Natural killer cell (primary cell): ENCODE results near the gene CA11. TPM values are rescaled to one million over a fixed set of nuclear protein-coding genes. Genes with fewer than 3 reads are reported as not detected.

Experiments used
- ATAC-seq, 3 donors: fragments of 150-1000 bp in 2 of 3; fragments of 200-7000 bp in 1 of 3; cut with Tn5 transposase; 1 replicate in 1 of 3; 2 replicates in 2 of 3; pipeline ENCODE4 v1.10.0; 2021; ENCODE audit warnings: mild to moderate bottlenecking in 2 of 3, moderate library complexity in 2 of 3
- DNase-seq, 2 donors: peaks; one replicate each; pipeline versions ENCODE4 v3.0.0 to v3.0.0-alpha.2; 2013 to 2021; ENCODE audit warnings: mixed read lengths in 1 of 2
- H3K27ac ChIP-seq: one replicate; pipeline ENCODE4 v1.5.1; 2013; ENCODE audit warnings: mild to moderate bottlenecking, low read length
- H3K27me3 ChIP-seq: one replicate; pipeline ENCODE4 v1.6.1; 2013; ENCODE audit warnings: low read length; ENCODE audit not compliant: control insufficient read depth, insufficient read depth
- H3K36me3 ChIP-seq: one replicate; pipeline ENCODE4 v1.6.1; 2013; ENCODE audit warnings: low read length; ENCODE audit not compliant: control insufficient read depth, insufficient read depth
- H3K4me1 ChIP-seq: one replicate; pipeline ENCODE4 v1.6.1; 2013; ENCODE audit warnings: low read length; ENCODE audit not compliant: control insufficient read depth, insufficient read depth
- H3K4me3 ChIP-seq: one replicate; pipeline ENCODE4 v1.5.1; 2013; ENCODE audit warnings: low read length
- H3K9me3 ChIP-seq: one replicate; pipeline ENCODE4 v1.6.1; 2013; ENCODE audit warnings: low read length; ENCODE audit not compliant: control insufficient read depth, insufficient read depth
- H3K27ac Mint-ChIP-seq, 2 donors: one replicate each; pipeline ENCODE4 v1.8.0; 2022; ENCODE audit warnings: mild to moderate bottlenecking in 2 of 2, mixed read lengths in 2 of 2, moderate library complexity in 1 of 2
- H3K27me3 Mint-ChIP-seq, 2 donors: one replicate each; pipeline ENCODE4 v1.8.0; 2022; ENCODE audit warnings: low read depth in 2 of 2, mixed read lengths in 2 of 2
- H3K36me3 Mint-ChIP-seq: one replicate; pipeline ENCODE4 v1.8.0; 2022; ENCODE audit warnings: mixed read lengths
- H3K4me1 Mint-ChIP-seq, 2 donors: one replicate each; pipeline ENCODE4 v1.8.0; 2022; ENCODE audit warnings: mixed read lengths in 2 of 2
- H3K4me3 Mint-ChIP-seq: one replicate; pipeline ENCODE4 v1.8.0; 2022; ENCODE audit warnings: mild to moderate bottlenecking, moderate library complexity, mixed read lengths
- H3K9me3 Mint-ChIP-seq, 2 donors: one replicate each; pipeline ENCODE4 v1.8.0; 2022; ENCODE audit warnings: mixed read lengths in 2 of 2
- WGBS: methylation state at CpG from one replicate; pipeline ENCODE4 v1.1.7; 2013; ENCODE audit warnings: missing lambda C conversion rate; ENCODE audit not compliant: insufficient coverage; 5-methylcytosine and 5-hydroxymethylcytosine counted together
- intact Hi-C: fragments of 100-400 bp; cut with micrococcal nuclease; formaldehyde crosslinking; loops from one replicate; pipeline ENCODE4 v1.14.2; 2022
- total RNA-seq, 4 donors: library from RNA; stranded (reverse); fragments of 120-200 nt in 1 of 4; gene quantifications; one replicate each; pipeline versions ENCODE4 v1.2.3 to v1.2.4, GENCODE V29; 2013 to 2022
- TF ChIP-seq, protein P1 (sequence below): fragments of 200-600 bp; IDR thresholded peaks from one replicate; pipeline ENCODE4 v1.8.0; 2022; ENCODE audit warnings: antibody characterized with exemption

CA11 gene
- total RNA-seq, 3 donors from 2014 or later (not counting 1 experiment from before 2014, with no cell fraction given), result 9.2 to 11.9 (median 11.0) TPM

DNA sequence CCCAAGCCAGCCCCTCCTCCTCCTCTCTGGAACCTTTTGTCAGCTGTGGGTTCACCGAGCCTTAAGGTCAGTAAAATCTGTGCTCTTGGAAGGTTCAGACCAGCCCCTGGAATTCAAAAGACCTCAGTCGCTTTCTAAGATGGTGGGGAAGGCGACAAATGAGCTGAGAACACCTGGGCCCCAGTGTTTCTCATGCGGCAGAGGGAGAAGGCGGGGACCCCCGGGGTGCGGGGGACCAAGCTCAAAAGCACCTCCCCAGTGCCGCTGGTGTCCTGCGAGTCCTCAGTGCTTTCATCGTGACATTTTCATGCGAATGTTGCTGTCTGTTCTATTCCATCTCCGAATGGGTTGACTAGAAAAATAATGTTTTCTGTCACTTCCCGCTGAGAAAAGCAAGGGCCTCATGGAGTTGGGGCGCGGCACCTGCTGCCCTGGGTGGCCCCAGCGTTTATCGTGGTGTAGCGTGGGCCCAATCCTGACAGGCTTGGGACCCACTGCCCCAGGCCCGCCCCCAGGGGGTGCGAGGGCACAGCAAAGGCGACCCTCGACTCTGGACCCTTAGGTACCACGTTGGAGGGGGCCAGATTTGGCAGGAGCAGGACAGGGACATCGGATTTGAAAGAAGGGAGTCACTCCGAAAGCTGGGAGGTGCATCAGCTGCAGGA lies 27.6 kb upstream of the CA11 start:
- intact Hi-C loops, result no loop called here
- Histone ChIP-seq H3K9me3 (no peaks in the 10 kb centered on the region), H3K36me3 (no peaks in the 10 kb centered on the region), H3K27ac (no peak overlapping the region), H3K4me3 (no peak overlapping the region), H3K4me1 (peaks cover 8% of the 10 kb centered on the region), H3K27me3 (no peaks in the 10 kb centered on the region)
- Mint-ChIP-seq H3K27me3 (peaks cover 0 to 3% of the 10 kb centered on the region in 2 donors), H3K27ac (no peak overlapping the region), H3K36me3 (no peaks in the 10 kb centered on the region), H3K4me1 (peaks cover 7 to 15% of the 10 kb centered on the region in 2 donors), H3K4me3 (no peak overlapping the region), H3K9me3 (peaks cover 5 to 9% of the 10 kb centered on the region in 2 donors)
- ATAC-seq (no peak), DNase-seq (no peak)
- TF ChIP-seq, protein P1, sequence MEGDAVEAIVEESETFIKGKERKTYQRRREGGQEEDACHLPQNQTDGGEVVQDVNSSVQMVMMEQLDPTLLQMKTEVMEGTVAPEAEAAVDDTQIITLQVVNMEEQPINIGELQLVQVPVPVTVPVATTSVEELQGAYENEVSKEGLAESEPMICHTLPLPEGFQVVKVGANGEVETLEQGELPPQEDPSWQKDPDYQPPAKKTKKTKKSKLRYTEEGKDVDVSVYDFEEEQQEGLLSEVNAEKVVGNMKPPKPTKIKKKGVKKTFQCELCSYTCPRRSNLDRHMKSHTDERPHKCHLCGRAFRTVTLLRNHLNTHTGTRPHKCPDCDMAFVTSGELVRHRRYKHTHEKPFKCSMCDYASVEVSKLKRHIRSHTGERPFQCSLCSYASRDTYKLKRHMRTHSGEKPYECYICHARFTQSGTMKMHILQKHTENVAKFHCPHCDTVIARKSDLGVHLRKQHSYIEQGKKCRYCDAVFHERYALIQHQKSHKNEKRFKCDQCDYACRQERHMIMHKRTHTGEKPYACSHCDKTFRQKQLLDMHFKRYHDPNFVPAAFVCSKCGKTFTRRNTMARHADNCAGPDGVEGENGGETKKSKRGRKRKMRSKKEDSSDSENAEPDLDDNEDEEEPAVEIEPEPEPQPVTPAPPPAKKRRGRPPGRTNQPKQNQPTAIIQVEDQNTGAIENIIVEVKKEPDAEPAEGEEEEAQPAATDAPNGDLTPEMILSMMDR, result no peak
- 84% methylated on average over 25 of the region's 25 CpGs for WGBS

DNA sequence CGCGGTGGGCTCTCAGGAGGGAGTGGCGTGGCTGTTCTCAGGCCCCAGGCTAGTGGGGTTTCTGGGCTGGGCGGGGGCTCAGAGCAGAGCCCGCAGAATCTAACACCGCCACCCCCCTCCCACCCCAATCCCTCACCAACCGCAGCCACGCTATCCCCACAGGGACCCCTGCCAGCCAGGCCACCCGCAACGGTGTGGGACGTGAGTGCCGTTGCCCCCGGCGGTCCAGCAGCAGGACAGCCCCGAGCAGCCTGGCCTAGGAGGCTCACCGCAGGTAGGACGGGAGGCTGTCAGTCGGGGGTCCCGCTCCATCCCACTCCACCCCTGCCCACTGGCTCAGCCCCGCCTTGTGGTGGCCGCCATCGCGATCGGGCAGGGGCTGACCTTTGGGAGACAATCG lies 27.0 kb upstream of the CA11 start, which contains the start of gene NTN5:
NTN5 (minus strand) TSS at position 24 of the 400 bp plus-strand sequence. CDS start 2,031 bp downstream, outside the sequence.
- Mint-ChIP-seq H3K4me1 (peaks cover 7 to 15% of the 10 kb centered on the region in 2 donors), H3K9me3 (peaks cover 5 to 9% of the 10 kb centered on the region in 2 donors), H3K27ac (no peak within 1 kb of the TSS), H3K4me3 (no peak within 1 kb of the TSS), H3K27me3 (peaks cover 0 to 3% of the 10 kb centered on the region in 2 donors), H3K36me3 (no peaks in the 10 kb centered on the region)
- WGBS, result 78% methylated on average over 25 of the region's 25 CpGs
- no peak for DNase-seq
- H3K36me3 ChIP-seq, result no peaks in the 10 kb centered on the region
- no peaks in the 10 kb centered on the region for H3K27me3 ChIP-seq
- TF ChIP-seq, protein P1, result no peak
- no peak within 1 kb of the TSS for H3K27ac ChIP-seq
- no peak within 1 kb of the TSS for H3K4me3 ChIP-seq
- intact Hi-C loops, result no loop called here
- no peaks in the 10 kb centered on the region for H3K9me3 ChIP-seq
- peaks cover 8% of the 10 kb centered on the region for H3K4me1 ChIP-seq
- no peak for ATAC-seq

DNA sequence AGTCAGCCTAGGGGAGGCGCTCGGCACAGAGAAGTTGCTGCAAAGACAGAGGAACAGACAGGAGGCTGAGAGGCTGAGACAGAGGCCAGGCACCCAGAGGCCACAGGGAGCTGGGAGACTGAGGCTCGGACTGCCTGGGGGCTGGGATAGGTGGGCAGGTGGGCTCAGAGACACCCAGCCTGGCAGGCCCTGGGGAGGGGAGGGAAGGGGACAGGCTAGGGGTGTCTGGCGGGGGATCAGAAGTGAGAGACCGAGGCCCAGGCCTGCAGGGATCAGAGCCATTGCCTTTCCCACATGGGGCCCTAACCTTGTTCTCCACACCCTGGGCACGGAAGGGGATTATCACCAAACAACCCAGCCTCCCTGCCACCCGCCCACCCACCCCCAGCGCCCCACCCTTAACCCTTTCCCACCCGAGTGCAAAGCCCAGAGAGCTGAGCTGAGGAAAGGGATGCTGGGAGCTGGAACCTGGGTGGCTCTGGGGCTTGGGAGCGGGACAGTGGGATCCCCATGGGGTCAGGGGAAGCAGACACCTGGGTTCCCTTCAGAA lies 25.5 kb upstream of the CA11 start:
- H3K4me3 ChIP-seq, result no peak overlapping the region
- H3K9me3 ChIP-seq, result no peaks in the 10 kb centered on the region
- intact Hi-C loops, result no loop called here
- Mint-ChIP-seq H3K36me3 (no peaks in the 10 kb centered on the region), H3K27me3 (peaks cover 0 to 3% of the 10 kb centered on the region in 2 donors), H3K4me1 (peaks cover 7 to 15% of the 10 kb centered on the region in 2 donors), H3K9me3 (peaks cover 5 to 9% of the 10 kb centered on the region in 2 donors), H3K4me3 (no peak overlapping the region), H3K27ac (no peak overlapping the region)
- TF ChIP-seq, protein P1, result no peak
- no peak overlapping the region for H3K27ac ChIP-seq
- no peaks in the 10 kb centered on the region for H3K27me3 ChIP-seq
- ATAC-seq, result no peak
- H3K4me1 ChIP-seq, result peaks cover 8% of the 10 kb centered on the region
- DNase-seq, result no peak
- no peaks in the 10 kb centered on the region for H3K36me3 ChIP-seq
- WGBS, result 92% methylated on average over 6 of the region's 10 CpGs
